Ishikawa (cell line): ENCODE measurements around the gene ALPL.

Experiments used
- CREB1 ChIP-seq: IDR thresholded peaks from 2 replicates; pipeline ENCODE4 v1.6.1; 2012; ENCODE audit warnings: low read depth
- EGR1 ChIP-seq: IDR thresholded peaks from 2 replicates; pipeline ENCODE4 v1.6.1; 2012
- EP300 ChIP-seq: IDR thresholded peaks from 2 replicates; pipeline ENCODE4 v1.6.1; 2012; ENCODE audit warnings: borderline replicate concordance
- NFIC ChIP-seq: IDR thresholded peaks from 2 replicates; pipeline ENCODE4 v1.6.1; 2012
- RAD21 ChIP-seq: IDR thresholded peaks from 2 replicates; pipeline ENCODE4 v1.6.1; 2012; ENCODE audit warnings: low read depth
- TAF1 ChIP-seq: IDR thresholded peaks from 2 replicates; pipeline ENCODE4 v1.6.1; 2012; ENCODE audit warnings: low read depth, mild to moderate bottlenecking
- TCF12 ChIP-seq: IDR thresholded peaks from 2 replicates; pipeline ENCODE4 v1.6.1; 2012; ENCODE audit warnings: low read depth
- TEAD4 ChIP-seq: IDR thresholded peaks from 2 replicates; pipeline ENCODE4 v1.6.1; 2012
- YY1 ChIP-seq: IDR thresholded peaks from 2 replicates; pipeline ENCODE4 v1.6.1; 2012; ENCODE audit warnings: low read depth
- ZBTB7A ChIP-seq: IDR thresholded peaks from 2 replicates; pipeline ENCODE4 v1.6.1; 2012; ENCODE audit warnings: low read depth
- TF ChIP-seq, protein P1 (sequence below): IDR thresholded peaks from 2 replicates; pipeline ENCODE4 v1.6.1; 2012; ENCODE audit warnings: low read depth, mild to moderate bottlenecking

- TF ChIP-seq YY1 (no peak), TAF1 (no peak), EP300 (no peak), RAD21 (no peak), NFIC (no peak), TCF12 (no peak), CREB1 (no peak), ZBTB7A (no peak), EGR1 (no peak), TEAD4 (no peak)
- TF ChIP-seq, protein P1, sequence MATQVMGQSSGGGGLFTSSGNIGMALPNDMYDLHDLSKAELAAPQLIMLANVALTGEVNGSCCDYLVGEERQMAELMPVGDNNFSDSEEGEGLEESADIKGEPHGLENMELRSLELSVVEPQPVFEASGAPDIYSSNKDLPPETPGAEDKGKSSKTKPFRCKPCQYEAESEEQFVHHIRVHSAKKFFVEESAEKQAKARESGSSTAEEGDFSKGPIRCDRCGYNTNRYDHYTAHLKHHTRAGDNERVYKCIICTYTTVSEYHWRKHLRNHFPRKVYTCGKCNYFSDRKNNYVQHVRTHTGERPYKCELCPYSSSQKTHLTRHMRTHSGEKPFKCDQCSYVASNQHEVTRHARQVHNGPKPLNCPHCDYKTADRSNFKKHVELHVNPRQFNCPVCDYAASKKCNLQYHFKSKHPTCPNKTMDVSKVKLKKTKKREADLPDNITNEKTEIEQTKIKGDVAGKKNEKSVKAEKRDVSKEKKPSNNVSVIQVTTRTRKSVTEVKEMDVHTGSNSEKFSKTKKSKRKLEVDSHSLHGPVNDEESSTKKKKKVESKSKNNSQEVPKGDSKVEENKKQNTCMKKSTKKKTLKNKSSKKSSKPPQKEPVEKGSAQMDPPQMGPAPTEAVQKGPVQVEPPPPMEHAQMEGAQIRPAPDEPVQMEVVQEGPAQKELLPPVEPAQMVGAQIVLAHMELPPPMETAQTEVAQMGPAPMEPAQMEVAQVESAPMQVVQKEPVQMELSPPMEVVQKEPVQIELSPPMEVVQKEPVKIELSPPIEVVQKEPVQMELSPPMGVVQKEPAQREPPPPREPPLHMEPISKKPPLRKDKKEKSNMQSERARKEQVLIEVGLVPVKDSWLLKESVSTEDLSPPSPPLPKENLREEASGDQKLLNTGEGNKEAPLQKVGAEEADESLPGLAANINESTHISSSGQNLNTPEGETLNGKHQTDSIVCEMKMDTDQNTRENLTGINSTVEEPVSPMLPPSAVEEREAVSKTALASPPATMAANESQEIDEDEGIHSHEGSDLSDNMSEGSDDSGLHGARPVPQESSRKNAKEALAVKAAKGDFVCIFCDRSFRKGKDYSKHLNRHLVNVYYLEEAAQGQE, result no peak
Observed at GRCh38 chr1:21590934-21591333, 81.7 kb downstream of the ALPL start.
